GM18517 (cell line): ENCODE data around the gene HLA-C.
"Not testable (repeated sequence)": the region's sequence is repeated elsewhere in the genome, so short reads cannot be mapped to it uniquely, and the experiment has no call there.

Experiments
- ATAC-seq: cut with Tn5 transposase; IDR thresholded peaks from one replicate; pipeline ENCODE4 v1.9.1; 2021; ENCODE audit warnings: mild to moderate bottlenecking, moderate library complexity; ENCODE audit not compliant: unreplicated experiment

Gene HLA-C

DNA sequence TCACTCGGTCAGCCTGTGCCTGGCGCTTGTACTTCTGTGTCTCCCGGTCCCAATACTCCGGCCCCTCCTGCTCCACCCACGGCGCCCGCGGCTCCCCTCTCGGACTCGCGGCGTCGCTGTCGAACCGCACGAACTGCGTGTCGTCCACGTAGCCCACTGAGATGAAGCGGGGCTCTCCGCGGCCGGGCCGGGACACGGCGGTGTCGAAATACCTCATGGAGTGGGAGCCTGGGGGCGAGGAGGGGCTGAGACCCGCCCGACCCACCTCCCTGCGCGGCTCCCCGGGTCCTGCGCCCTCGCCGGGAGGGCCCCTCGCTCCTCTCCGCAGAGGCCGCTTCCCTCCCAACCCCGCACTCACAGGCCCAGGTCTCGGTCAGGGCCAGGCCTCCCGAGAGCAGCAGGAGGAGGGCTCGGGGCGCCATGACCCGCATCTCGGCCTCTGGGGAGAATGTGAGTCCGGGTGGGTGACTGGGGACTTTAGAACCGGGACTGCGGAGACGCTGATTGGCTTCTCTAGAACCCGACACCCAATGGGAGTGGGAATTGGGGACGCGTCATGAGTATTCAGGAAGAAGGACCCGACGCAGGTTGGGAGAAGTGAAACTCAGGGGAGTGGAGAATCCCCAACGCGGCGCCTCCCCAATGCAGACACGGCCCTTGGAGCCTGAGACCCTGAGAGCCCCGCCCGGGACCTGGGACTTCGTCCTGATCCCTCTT is at the start of gene HLA-C:
Gene HLA-C (minus strand): TSS at position 452 of the 717 bp plus-strand sequence. CDS start 21 bp downstream, at position 431.
- peak; percentile 73 for ATAC-seq

DNA sequence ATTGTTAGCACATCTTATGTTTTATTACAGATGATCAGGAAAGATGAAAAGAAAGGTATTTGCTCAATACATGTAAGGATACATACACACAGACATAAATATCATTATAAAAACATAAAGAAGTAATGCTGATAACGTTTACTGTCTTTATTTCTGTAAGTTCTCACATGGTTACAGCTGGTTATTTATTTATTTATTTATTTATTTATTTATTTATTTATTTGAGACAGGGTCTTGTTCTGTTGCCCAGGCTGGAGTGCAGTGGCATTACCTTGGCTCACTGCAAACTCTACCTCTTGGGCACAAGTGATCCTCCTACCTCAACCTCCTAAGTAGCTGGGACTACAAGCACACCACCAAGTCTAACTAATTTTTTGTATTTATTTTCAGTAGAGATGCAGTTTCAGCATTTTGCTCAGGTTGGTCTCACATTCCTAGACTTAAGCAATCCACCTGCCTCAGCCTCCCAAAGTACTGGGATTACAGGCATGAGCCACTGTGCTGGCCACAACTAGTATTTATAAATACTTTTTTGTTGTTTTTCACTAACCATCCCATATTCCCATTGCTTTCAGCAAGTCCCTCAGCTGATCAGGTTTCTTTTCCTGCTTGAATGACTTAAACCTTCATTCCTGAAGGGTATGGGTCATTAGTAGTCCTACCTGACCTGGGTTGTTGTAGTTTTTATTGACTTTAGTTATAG is 49.3 kb upstream of the HLA-C start:
- no peak for ATAC-seq

DNA sequence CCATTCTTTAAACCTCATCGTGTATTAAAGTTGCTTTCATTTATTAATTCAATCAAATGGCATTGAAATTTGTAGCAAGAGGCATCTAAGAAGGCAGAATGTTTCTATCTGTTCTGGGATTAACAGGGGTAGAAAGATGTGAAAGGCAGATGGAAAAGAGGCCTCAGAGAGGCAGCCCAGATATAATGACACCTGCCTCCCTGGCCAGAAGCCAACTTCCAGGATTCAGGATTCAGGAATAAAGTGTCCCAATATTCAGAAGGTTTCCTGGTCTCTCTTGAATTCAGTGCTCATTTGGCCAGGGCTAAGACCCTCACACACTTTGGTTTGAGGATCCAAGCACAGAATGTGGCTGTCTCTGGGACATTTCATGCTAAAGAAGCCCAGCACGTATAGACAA is 45.1 kb upstream of the HLA-C start:
- ATAC-seq: no peak

DNA sequence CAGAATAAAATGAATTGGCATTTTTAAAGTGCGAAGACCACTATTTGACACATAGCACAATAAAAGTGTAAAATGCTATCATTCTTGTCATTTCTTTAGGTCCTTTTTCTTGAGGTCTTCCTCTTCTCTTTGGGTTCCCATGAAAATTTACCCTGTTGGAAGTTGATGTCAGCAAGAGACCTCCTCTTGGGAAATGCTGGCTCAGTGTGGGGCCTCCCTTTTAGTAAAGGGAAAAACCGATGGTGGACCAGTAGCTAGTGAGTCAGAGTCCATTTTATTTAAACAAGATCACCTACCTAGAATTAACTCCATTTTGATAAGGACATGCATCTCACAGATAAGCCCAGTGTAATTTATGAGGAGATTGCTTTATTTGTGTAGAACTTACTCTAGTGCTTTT is 37.7 kb upstream of the HLA-C start:
- no peak for ATAC-seq

DNA sequence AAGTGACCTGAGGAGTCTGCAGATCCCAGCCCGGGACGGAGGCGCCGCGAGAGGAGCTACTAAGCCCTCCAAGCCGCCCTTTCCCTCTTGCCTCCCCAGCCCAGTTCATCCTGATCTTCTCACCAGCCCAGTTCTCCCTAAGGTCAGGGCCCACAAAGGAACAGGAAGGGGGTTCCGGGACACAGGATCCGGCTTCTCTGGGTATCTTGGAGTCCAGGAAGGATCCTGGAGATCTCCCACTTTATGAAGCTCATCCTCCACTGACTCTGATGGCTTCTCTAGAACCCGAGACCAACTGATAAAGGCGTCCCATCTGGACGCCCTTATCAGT is 36.9 kb upstream of the HLA-C start:
- ATAC-seq: no peak

DNA sequence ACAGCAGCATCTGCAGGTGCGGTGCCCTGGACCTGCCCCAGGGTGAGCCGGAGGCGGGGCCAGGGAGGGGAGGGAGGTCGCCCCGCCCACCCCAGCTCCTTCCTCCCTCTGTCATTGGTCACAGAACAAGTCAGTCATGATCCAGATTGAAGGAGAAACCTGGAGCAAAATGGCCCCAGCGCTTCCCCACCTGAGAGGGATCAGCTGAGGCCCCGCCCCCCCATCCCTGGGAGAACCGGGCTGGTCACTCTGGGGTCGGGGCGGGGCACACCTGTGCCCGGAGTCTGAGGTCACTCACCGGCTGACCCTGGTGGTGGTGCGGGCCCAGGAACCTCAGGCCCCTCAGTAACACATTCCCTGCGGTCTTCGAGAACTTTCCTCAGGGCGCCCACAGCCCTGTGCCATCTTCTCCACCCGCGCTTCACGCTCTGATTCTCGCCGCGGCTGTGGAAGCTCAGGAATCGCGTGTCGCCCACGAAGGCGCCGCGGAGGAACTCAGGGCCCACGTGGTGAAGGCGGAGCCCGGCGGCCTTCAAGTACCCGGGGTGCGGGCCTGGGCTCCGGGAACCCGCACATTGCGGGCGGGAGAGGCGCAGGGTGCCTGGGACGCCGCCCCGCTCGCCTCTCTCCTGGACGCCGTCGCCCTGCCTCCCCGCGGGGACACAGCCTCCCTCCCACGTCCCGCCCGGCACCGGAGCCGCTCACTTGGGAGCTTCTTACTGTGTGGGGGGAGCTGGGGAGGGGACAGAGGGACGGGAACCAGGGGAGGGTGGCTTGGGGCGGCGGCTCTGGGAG is 36.4 kb upstream of the HLA-C start:
- no peak for ATAC-seq

DNA sequence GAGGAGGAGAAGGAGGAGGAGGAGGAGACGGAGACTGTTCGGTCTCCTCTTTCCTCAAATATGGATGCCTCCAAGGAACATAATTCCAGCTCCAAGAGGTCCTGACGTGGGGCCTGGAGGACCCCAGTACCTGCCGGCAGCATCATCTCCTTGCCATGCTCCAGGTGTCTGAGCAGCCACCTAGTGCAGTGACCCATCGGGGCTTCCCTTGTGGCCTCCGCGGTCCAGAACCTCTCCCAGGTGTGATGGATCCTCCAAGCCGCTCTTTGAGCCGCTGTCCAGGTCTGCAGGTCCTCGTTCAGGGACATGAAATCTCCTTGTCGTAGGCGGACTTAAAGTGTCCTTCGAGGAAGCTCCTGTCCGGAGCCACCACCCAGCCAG is 35.8 kb upstream of the HLA-C start:
- no peak for ATAC-seq

DNA sequence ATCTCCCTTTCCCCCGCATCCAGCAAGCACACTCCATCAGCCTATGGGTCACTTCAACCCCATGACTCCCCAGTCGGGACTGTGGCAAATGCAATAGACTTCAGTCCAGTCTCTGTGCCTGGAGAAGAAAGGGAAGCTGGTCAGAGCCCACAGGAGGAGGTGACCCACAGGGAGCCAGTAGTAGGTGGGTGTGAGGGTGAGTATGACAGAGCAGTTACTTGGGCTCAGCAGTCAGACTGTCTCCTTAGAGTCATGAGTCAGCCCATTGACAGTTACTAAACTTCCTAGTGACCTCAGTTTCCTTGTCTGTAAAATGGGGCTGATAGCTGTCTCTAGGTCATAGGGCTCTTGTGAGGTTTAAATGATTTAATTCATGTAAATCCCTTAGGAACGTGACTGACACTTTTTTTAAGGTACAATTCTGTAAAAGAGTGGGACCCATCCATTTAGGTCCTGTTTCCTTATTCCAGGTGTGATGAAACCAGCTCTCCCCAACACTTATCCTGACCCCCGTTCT is 33.9 kb upstream of the HLA-C start:
- ATAC-seq: no peak

DNA sequence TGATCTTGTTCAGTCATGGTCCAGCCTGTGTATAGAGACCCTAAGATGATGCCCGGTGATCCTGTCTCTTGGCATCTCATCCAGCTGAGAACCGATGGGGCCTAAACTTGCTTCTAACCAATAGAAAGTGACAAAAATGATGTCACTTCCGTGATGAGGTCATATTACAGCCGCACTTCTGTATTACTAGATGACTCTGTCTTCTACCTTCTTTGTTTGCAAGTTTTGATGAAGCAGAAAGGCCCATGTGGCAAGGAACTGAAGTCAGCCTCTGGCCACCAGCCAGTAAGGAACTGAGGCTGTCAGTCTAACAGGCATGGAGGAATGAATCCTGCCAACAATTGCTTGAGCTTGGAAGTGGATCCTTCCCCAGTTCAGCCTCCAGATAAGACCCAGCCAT is 32.8 kb upstream of the HLA-C start:
- no peak for ATAC-seq

DNA sequence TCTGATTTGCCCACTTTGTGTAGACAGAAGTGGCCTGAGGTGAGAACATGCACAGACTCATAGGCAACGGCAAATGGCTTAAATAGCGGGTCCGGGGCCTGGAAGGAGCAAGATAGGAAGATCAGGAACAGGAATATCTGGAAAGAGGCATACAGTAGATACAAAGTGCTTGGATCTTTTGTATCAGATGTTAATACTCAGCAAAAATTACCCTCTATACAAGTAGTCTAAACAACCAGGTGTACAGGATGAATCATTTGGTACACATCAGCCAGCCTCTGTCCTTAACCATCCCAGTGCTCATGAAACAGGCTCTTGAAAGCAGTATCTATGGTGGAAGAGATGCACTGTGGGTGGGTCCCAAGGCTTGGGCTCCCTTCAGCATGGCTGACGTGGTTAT is 28.9 kb upstream of the HLA-C start:
- no peak for ATAC-seq

DNA sequence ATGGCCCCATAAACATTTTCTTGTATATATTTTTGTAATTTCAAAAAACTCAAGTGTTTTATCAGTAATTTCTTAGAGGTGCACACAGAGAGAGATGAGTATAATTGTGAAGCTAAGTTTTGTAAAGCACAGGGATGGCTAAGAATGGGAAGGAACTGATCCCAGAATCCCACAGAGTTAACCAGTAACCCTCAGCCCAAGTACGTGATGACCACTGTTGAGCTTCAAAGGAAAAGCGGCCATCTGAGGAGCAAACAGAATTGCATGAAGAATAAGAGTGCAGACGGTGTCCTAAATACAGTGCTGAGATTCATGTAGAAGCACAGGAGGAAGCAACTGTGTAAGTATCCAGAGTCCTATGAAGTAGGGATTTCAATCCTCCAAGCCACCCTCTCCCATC is 28.1 kb upstream of the HLA-C start:
- ATAC-seq: no peak

DNA sequence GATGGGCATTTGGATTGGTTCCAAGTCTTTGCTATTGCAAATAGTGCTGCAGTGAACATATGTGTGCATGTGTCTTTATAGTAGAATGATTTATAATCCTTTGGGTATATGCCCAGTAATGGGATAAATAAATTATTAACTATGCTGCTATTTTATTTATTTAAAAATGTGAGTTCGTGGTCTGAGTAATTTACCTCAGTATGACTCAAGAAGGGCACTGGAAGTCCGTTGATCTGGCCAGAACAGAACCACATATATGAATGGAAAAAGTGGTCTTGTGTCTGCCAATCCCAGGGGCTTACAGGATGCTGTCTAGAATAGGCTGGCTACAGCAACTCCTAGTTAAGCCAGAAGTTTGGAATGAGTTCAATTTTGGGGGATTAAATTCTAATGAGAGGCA is 27.6 kb upstream of the HLA-C start:
- no peak for ATAC-seq

DNA sequence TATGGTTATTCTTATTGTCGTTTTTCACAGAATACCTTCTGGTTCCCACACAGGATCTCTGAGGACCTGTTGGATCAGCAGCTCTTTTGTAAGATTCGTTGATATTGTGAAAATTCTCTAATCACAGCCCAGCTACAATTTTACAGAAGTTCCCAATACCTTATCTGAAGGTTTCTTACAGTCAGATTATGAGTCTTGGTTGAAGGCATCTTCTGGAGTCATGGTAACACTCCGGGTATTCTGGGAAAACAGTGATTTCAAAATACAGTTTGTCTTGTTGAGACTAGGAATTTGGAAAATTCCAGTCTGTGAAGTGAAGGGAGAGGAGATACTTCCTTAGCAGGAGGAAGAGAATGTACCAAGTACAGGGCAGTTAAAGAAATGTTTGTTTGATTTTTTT is 22.2 kb upstream of the HLA-C start:
- no peak for ATAC-seq

DNA sequence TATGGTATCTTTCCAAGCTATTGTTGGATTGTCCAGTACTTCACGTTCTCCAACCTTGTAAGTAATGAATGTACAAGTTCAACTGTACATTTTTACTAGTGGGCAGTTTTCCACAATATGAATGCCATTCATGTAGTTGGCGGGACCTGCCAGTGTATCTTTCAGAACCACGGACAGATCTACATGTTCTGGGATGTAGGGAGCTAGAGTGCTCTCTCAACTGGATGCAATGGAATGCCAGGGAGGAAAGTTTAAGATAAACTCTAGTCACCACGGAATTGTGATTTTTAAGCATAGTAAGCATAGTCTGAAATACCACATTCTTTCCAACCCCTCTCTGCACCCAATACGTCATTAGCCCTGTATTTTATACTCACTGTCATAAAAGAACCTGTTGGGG is 21.5 kb upstream of the HLA-C start:
- no peak for ATAC-seq

DNA sequence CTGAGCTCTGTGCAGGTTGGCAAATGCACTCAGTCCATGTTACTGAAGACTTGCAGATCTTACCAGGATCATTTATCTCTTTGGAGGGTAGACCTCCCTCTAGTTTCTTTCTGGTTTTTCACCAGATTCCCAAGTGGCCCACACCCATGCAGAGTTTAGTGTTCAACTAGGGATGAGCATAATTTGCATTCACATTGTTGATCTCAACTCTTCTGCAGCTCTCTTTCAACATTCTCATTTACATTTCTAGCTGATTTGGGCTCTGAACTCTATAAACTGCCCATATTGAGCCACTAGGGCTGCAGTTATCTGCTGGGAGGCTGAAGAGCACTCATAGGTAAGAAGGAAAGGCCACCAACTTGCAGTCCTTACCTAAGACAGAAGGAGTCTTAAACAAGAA is 17.9 kb upstream of the HLA-C start:
- no peak for ATAC-seq

DNA sequence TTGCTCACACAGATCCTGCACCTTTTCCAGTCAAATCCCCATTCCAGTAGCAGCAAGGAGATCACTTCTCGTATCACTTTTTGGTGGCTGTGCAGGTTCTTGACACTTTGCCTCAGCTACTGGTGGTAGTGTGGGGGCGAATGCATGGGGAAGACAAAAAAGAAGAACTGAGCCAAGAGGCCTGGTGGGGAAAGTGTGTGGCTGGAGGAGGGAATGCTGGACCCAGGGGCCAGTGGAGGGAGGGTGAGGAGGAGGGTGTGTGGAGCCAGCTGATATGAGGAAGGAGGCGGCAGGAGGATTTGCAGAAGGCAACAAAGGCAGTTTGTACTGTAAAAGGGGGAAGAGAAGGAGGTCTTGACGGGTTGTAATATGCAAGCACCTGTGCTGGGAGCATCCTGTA is 15.7 kb upstream of the HLA-C start:
- ATAC-seq: no peak

DNA sequence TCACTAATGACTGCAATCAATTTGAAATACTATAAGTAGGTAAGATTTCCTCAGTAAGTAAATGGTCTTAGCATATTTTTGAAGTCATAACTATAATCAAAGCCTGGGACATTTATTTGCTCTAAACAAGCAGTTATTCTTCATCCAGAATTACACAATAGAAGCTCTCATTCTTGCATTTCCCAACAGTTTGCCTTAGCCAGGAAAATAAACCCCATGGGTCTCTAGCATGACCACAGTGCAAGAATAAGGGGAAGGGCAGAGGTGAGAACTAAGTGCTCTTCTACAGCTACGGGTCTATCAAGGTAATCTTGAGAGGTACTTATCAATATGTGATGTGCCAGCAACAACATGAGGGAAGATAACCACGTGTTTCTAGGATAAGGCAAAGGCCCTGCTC is 14.1 kb upstream of the HLA-C start:
- no peak for ATAC-seq

DNA sequence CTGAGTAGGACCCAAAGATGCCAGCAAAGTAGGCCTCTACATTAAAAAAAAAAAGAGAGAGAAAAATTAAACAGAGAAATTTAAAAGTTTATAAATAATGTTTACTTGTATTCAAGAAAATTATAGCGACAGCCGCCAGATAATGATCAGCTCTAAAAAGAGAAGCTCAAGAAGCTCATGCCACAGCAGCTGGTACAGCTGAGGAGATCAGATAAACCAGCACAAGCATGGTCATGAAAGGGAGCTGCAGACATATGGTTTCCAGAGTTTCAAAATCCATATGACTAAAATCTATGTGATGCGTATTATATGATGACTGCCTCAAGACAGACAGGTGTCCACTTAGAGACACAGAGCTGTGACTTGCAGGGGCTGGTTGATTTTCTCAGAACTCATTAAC is 13.6 kb upstream of the HLA-C start:
- ATAC-seq: no peak

DNA sequence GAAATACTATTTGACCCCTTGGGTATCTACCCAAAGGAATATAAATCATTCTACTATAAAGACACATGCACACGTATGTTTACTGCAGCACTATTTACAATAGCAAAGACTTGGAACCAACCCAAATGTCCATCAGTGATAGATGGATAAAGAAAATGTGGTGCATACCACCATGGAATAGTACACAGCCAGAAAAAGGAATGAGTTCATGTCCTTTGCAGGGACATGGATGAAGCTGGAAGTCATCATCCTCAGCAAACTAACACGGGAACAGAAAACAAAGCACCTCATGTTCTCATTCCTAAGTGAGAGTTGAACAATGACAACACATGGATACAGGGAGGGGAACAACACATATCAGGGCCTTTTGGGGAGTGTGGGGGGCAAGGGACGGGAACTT is 7.8 kb upstream of the HLA-C start:
- not testable (repeated sequence) for ATAC-seq

DNA sequence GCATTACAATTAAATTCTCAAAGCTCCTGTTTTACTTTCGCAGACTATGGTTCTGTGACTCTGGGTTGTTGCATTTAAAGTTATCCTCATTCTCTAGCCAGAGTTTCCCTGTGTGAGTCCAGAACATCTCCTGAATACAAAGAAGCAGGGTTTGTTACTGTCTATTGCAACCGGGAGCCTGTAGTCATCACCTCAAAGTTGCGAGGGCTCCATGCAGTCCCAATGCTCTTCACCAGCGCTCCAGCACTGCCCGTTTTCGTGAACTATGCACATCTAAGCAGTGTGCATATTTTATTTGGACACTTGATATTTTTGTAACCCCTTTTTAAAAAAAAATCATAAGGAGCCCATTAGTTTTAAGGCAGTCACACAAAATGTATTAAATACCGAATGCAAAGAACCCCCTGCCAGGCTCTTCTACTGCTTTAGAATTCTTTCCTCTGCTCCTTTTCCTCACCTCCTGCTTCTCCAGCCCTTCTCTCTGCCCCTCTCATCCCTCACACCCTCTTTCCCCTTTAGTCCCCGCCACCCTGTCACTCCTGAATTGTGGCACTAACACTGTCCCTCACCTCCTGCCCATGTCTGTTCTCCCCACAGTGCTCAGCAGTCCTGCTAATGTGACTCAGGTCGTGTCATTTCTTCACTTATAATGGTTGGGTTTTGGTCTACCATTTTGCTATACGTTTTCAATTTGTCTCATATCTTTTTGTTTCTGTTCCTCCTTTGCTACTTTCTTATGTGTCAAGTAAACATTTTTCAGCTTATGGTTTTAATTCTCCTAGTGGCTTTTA is 1.1 kb upstream of the HLA-C start:
- no peak for ATAC-seq

DNA sequence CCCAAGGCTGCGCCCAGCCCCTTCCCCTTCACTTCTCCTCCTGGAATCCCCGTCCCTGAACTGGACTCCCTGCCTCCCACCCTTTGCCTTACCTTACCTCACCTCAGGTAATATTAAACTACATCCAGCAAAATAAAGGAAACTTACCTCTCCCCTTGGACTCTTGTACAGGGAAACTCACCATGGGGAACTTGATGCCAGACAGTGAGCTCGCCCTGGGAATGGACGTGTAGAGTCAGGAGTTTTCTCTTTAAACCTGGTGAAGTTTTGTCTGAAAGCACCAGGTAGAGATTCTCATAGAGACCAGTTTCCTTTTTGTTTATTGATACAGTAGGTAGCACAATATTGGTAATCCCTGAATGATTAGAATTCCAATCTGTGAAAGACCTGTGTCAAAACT is 544 bp upstream of the HLA-C start:
- no peak for ATAC-seq
